ENCODE measurements around the gene RAB7B. TPM values are rescaled to one million over a fixed set of nuclear protein-coding genes. Genes with fewer than 3 reads are reported as not detected.

The RAB7B gene
- total RNA-seq, 1 donor from 2014 or later, result not detected

- H3K27ac ChIP-seq, result no peak overlapping the region
- TF ChIP-seq, protein P1, sequence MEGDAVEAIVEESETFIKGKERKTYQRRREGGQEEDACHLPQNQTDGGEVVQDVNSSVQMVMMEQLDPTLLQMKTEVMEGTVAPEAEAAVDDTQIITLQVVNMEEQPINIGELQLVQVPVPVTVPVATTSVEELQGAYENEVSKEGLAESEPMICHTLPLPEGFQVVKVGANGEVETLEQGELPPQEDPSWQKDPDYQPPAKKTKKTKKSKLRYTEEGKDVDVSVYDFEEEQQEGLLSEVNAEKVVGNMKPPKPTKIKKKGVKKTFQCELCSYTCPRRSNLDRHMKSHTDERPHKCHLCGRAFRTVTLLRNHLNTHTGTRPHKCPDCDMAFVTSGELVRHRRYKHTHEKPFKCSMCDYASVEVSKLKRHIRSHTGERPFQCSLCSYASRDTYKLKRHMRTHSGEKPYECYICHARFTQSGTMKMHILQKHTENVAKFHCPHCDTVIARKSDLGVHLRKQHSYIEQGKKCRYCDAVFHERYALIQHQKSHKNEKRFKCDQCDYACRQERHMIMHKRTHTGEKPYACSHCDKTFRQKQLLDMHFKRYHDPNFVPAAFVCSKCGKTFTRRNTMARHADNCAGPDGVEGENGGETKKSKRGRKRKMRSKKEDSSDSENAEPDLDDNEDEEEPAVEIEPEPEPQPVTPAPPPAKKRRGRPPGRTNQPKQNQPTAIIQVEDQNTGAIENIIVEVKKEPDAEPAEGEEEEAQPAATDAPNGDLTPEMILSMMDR (IDR thresholded peaks at IDR 0.05), result peak; percentile 6
- TF ChIP-seq EZH2phosphoT487 (IDR thresholded peaks at IDR 0.05), result no peak
- H3K4me1 Mint-ChIP-seq, result peaks cover 23% of the 10 kb centered on the region
- H3K9me3 ChIP-seq (ENCODE audit: low read depth), result no peaks in the 10 kb centered on the region
- H3K4me1 ChIP-seq, result no peaks in the 10 kb centered on the region
- H3K9ac ChIP-seq, result no peak overlapping the region
- H3K4me3 Mint-ChIP-seq, result no peak overlapping the region
- H4K20me1 ChIP-seq (ENCODE audit: low read depth), result no peaks in the 10 kb centered on the region
- no peaks in the 10 kb centered on the region for H3K79me2 ChIP-seq (ENCODE audit: low read depth)
- no peaks in the 10 kb centered on the region for H3K27me3 ChIP-seq
- H3K27me3 Mint-ChIP-seq (ENCODE audit: insufficient read depth, low read depth), result peaks cover 12% of the 10 kb centered on the region
- H3K36me3 Mint-ChIP-seq, result peaks cover 3% of the 10 kb centered on the region
- no peak overlapping the region for H2AFZ ChIP-seq (replicated peaks)
- H3K27ac Mint-ChIP-seq, result no peak overlapping the region
- H3K9me3 Mint-ChIP-seq, result peaks cover 9% of the 10 kb centered on the region
- no peak overlapping the region for H3K4me3 ChIP-seq
- no peaks in the 10 kb centered on the region for H3F3A ChIP-seq (ENCODE audit: low read depth)
- no peak overlapping the region for H3K4me2 ChIP-seq
- DNase-seq (ENCODE audit: low spot score), result no peak
- H3K36me3 ChIP-seq, result no peaks in the 10 kb centered on the region
Measured at GRCh38 chr1:205988585-205988995, 14.6 kb downstream of the RAB7B start.

DNA sequence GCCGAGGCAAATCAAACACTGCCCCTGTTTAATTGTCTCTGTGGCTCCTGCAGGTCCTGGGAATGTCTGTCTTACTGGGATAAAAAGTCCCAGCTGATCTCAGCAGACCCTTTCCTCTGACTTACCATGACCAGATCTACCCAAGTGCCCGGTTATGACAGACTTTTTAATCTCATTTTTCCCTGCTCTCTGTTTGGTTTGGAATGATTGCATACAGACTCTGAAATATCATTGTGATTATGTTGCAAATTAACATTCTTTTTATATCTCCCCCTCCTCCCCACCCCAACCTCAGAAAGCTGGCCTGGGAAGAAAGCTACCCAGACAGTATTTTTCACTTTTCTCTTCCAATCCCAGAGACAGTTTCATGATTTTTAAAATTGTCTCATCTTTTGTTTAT is 16.3 kb downstream of the RAB7B start:
- no peaks in the 10 kb centered on the region for H3K36me3 Mint-ChIP-seq
- no peaks in the 10 kb centered on the region for H3F3A ChIP-seq (ENCODE audit: low read depth)
- no peak for DNase-seq (ENCODE audit: low spot score)
- H2AFZ ChIP-seq (replicated peaks), result no peak overlapping the region
- H3K79me2 ChIP-seq (ENCODE audit: low read depth), result no peaks in the 10 kb centered on the region
- no peak overlapping the region for H3K27ac Mint-ChIP-seq
- H3K9me3 ChIP-seq (ENCODE audit: low read depth), result no peaks in the 10 kb centered on the region
- H3K4me1 ChIP-seq, result peaks cover 4% of the 10 kb centered on the region
- no peaks in the 10 kb centered on the region for H4K20me1 ChIP-seq (ENCODE audit: low read depth)
- TF ChIP-seq EZH2phosphoT487 (IDR thresholded peaks at IDR 0.05), result no peak
- TF ChIP-seq EZH2 (IDR thresholded peaks at IDR 0.05), result no peak
- TF ChIP-seq, protein P1 (IDR thresholded peaks at IDR 0.05), result no peak
- H3K36me3 ChIP-seq, result no peaks in the 10 kb centered on the region
- peaks cover 6% of the 10 kb centered on the region for H3K9me3 Mint-ChIP-seq
- no peak overlapping the region for H3K4me3 Mint-ChIP-seq
- no peak overlapping the region for H3K4me3 ChIP-seq
- H3K27me3 Mint-ChIP-seq (ENCODE audit: insufficient read depth, low read depth), result peaks cover 11% of the 10 kb centered on the region
- H3K4me1 Mint-ChIP-seq, result peaks cover 20% of the 10 kb centered on the region
- no peak overlapping the region for H3K4me2 ChIP-seq
- H3K27ac ChIP-seq, result no peak overlapping the region
- H3K27me3 ChIP-seq, result no peaks in the 10 kb centered on the region
- H3K9ac ChIP-seq, result no peak overlapping the region

DNA sequence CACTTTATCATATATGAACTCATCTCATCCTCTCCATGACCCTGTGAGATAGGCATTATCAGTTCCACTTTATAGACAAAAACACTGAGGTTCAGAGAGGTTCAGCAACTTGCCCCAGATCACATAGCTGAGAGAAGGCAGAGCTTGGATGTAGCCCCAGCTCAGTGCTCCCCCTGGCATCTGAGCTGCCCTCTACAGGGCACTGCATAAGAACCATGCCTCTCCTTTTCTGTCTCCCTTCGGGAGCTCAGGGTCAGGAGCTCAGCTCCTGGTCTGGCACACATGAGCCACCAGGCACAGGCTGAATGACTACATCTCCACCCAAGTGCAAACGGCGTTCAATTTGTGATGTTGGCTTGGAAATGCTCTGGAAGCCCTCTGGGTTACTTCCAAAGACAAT is 16.9 kb downstream of the RAB7B start:
- Histone ChIP-seq H4K20me1 (ENCODE audit: low read depth) (no peaks in the 10 kb centered on the region), H2AFZ (replicated peaks) (no peak overlapping the region), H3K27me3 (no peaks in the 10 kb centered on the region), H3K79me2 (ENCODE audit: low read depth) (no peaks in the 10 kb centered on the region), H3K4me2 (no peak overlapping the region), H3K9ac (no peak overlapping the region), H3K4me1 (peaks cover 4% of the 10 kb centered on the region), H3K27ac (no peak overlapping the region), H3K36me3 (no peaks in the 10 kb centered on the region), H3K9me3 (ENCODE audit: low read depth) (no peaks in the 10 kb centered on the region), H3K4me3 (no peak overlapping the region), H3F3A (ENCODE audit: low read depth) (no peaks in the 10 kb centered on the region)
- TF ChIP-seq, protein P1 (IDR thresholded peaks at IDR 0.05), result no peak
- TF ChIP-seq EZH2phosphoT487 (IDR thresholded peaks at IDR 0.05) (no peak), EZH2 (IDR thresholded peaks at IDR 0.05) (no peak)
- H3K27me3 Mint-ChIP-seq (ENCODE audit: insufficient read depth, low read depth), result peaks cover 11% of the 10 kb centered on the region
- no peaks in the 10 kb centered on the region for H3K36me3 Mint-ChIP-seq
- peaks cover 4% of the 10 kb centered on the region for H3K9me3 Mint-ChIP-seq
- no peak overlapping the region for H3K4me3 Mint-ChIP-seq
- peaks cover 18% of the 10 kb centered on the region for H3K4me1 Mint-ChIP-seq
- no peak for DNase-seq (ENCODE audit: low spot score)
- no peak overlapping the region for H3K27ac Mint-ChIP-seq

Measured in neural progenitor cell (in vitro differentiated cells).